ENCODE measurements around the gene GALT. TPM values are rescaled to one million over a fixed set of nuclear protein-coding genes. Genes with fewer than 3 reads are reported as not detected.
A peak's percentile ranks its signal among the peaks of the same experiment; 100 is the strongest.

GALT gene
- total and polyA plus RNA-seq, 8 donors: 42.8 to 81.6 (median 67.5) TPM

- H3K4me3 ChIP-seq: no peak overlapping the region
- no peak for TF ChIP-seq CTCF (IDR thresholded peaks at IDR 0.05)
- peaks cover 43 to 57% of the 10 kb centered on the region in 2 donors for H3K27me3 ChIP-seq
- no peaks in the 10 kb centered on the region for H3K9me3 ChIP-seq
- H3K36me3 ChIP-seq: peaks cover 0 to 8% of the 10 kb centered on the region in 2 donors
- intact Hi-C loops (cut with DNase I): no loop called here
- ATAC-seq (no peak), DNase-seq (no peak)
- peaks cover 0 to 15% of the 10 kb centered on the region in 2 donors for H3K4me1 ChIP-seq
- H3K27ac ChIP-seq: no peak overlapping the region
Measured at GRCh38 chr9:34630402-34631154, 15.9 kb upstream of the GALT start.

- H3K27me3 ChIP-seq: peaks cover 19 to 31% of the 10 kb centered on the region in 2 donors
- no peaks in the 10 kb centered on the region for H3K9me3 ChIP-seq
- intact Hi-C loops (cut with DNase I): no loop called here
- peaks cover 5 to 35% of the 10 kb centered on the region in 2 donors for H3K4me1 ChIP-seq
- no peak overlapping the region for H3K4me3 ChIP-seq
- peaks cover 0 to 9% of the 10 kb centered on the region in 2 donors for H3K36me3 ChIP-seq
- no peak for ATAC-seq
- TF ChIP-seq CTCF (IDR thresholded peaks at IDR 0.05): no peak
- no peak for DNase-seq
- no peak overlapping the region for H3K27ac ChIP-seq
Measured at GRCh38 chr9:34633166-34633565, 13.3 kb upstream of the GALT start.

GRCh38 chr9:34633851-34634550, 12.5 kb upstream of the GALT start:
- DNase-seq (peak in 2 of 4 donors; percentile 67 to 71), ATAC-seq (peak; percentile 46)
- intact Hi-C loops (cut with DNase I): no loop called here
- H3K27ac ChIP-seq: no peak overlapping the region
- peak; percentile 80 to 84 for TF ChIP-seq CTCF (IDR thresholded peaks at IDR 0.05)
- no peaks in the 10 kb centered on the region for H3K9me3 ChIP-seq
- no peak overlapping the region for H3K4me3 ChIP-seq
- peaks cover 12 to 23% of the 10 kb centered on the region in 2 donors for H3K27me3 ChIP-seq
- peaks cover 11 to 31% of the 10 kb centered on the region in 2 donors for H3K4me1 ChIP-seq
- peaks cover 0 to 9% of the 10 kb centered on the region in 2 donors for H3K36me3 ChIP-seq

GRCh38 chr9:34634551-34635248, 11.8 kb upstream of the GALT start:
- TF ChIP-seq CTCF (IDR thresholded peaks at IDR 0.05): no peak
- ATAC-seq: no peak
- no peak for DNase-seq
- H3K4me3 ChIP-seq: no peak overlapping the region
- no peaks in the 10 kb centered on the region for H3K9me3 ChIP-seq
- no peak overlapping the region for H3K27ac ChIP-seq
- H3K36me3 ChIP-seq: peaks cover 0 to 9% of the 10 kb centered on the region in 2 donors
- intact Hi-C loops (cut with DNase I): no loop called here
- H3K27me3 ChIP-seq: peaks cover 5 to 16% of the 10 kb centered on the region in 2 donors
- peaks cover 11 to 28% of the 10 kb centered on the region in 2 donors for H3K4me1 ChIP-seq

GRCh38 chr9:34635556-34635955, 10.9 kb upstream of the GALT start:
- no peak overlapping the region for H3K4me3 ChIP-seq
- H3K9me3 ChIP-seq: no peaks in the 10 kb centered on the region
- H3K36me3 ChIP-seq: peaks cover 0 to 9% of the 10 kb centered on the region in 2 donors
- H3K27ac ChIP-seq: no peak overlapping the region
- no peak for TF ChIP-seq CTCF (IDR thresholded peaks at IDR 0.05)
- intact Hi-C loops (cut with DNase I): no loop called here
- peaks cover 11 to 28% of the 10 kb centered on the region in 2 donors for H3K4me1 ChIP-seq
- H3K27me3 ChIP-seq: peaks cover 0 to 7% of the 10 kb centered on the region in 2 donors
- no peak for DNase-seq
- ATAC-seq: no peak

Measured in left lung (tissue), 10 donors.